BJ (cell line): Measurements from ENCODE around the gene BPIFA3. TPM values are rescaled to one million over a fixed set of nuclear protein-coding genes. Genes with fewer than 3 reads are reported as not detected.

ENCODE experiments used
- CTCF ChIA-PET: fragments of 350-600 bp; formaldehyde crosslinking; extraction: SDS; loops from one replicate; lab custom pipeline; 2021; ENCODE audit warnings: antibody characterized with exemption, inconsistent platforms; lab: Yijun Ruan, JAX
- POLR2A ChIA-PET: fragments of 300-600 bp; sonication (Branson Sonifier 250); formaldehyde crosslinking; extraction: SDS; loops from one replicate; lab custom pipeline; 2021; ENCODE audit warnings: antibody characterized with exemption; lab: Charles Lee
- DNase-seq: peaks from one replicate; pipeline ENCODE4 v3.0.0-alpha.2; 2011; ENCODE audit warnings: low read depth
- H3K27me3 ChIP-seq: 2 replicates; pipeline ENCODE4 v1.6.0; 2011; ENCODE audit warnings: low read length; ENCODE audit not compliant: control insufficient read depth, insufficient read depth
- H3K36me3 ChIP-seq: 2 replicates; pipeline ENCODE4 v1.5.1; 2011; ENCODE audit warnings: low read length; ENCODE audit not compliant: control insufficient read depth, insufficient read depth
- H3K4me3 ChIP-seq: 2 replicates; pipeline ENCODE4 v1.5.1; 2011; ENCODE audit warnings: low read depth, mild to moderate bottlenecking, control low read depth, low read length
- CTCF ChIP-seq: IDR thresholded peaks from 2 replicates; pipeline ENCODE4 v1.5.1; 2011; ENCODE audit warnings: low read depth, mild to moderate bottlenecking, control low read depth, inconsistent platforms, low read length, moderate library complexity; ENCODE audit not compliant: insufficient read depth
- polyA plus RNA-seq: library from polyadenylated mRNA; depleted of rRNA; stranded (reverse); fragments of >200 nt; gene quantifications from 2 replicates; pipeline ENCODE4 v1.2.3, GENCODE V29; 2011

Gene BPIFA3
- polyA plus RNA-seq, 1 experiment: not detected

GRCh38 chr20:33191955-33192354 is 25.2 kb upstream of the BPIFA3 start:
- ChIA-PET POLR2A (no interaction called here), CTCF (interaction anchor here (1.2 kb wide), 1 partner anchor 136 kb away, joined by 3 read pairs; no protein-coding TSS in a partner anchor)
- Histone ChIP-seq H3K27me3 (no peaks in the 10 kb centered on the region; the same call in 1 of the 2 replicates), H3K4me3 (no peak overlapping the region), H3K36me3 (no peaks in the 10 kb centered on the region)
- TF ChIP-seq CTCF: no peak
- no peak for DNase-seq

GRCh38 chr20:33192912-33193501 is 24.1 kb upstream of the BPIFA3 start:
- no peak for TF ChIP-seq CTCF
- Histone ChIP-seq H3K36me3 (no peaks in the 10 kb centered on the region), H3K27me3 (no peaks in the 10 kb centered on the region), H3K4me3 (no peak overlapping the region)
- POLR2A ChIA-PET: no interaction called here
- no peak for DNase-seq
- CTCF ChIA-PET: interaction anchor here (1.2 kb wide), 1 partner anchor 135 kb away, joined by 3 read pairs; no protein-coding TSS in a partner anchor

- CTCF ChIA-PET: interaction anchor here (0.6 kb wide), 1 partner anchor 134 kb away, joined by 3 read pairs; no protein-coding TSS in a partner anchor
- Histone ChIP-seq H3K36me3 (no peaks in the 10 kb centered on the region), H3K27me3 (no peaks in the 10 kb centered on the region), H3K4me3 (no peak overlapping the region)
- no peak for TF ChIP-seq CTCF
- POLR2A ChIA-PET: no interaction called here
- no peak for DNase-seq
Measured at GRCh38 chr20:33199026-33199425, 18.1 kb upstream of the BPIFA3 start.

- ChIA-PET POLR2A (no interaction called here), CTCF (no interaction called here)
- TF ChIP-seq CTCF: no peak
- Histone ChIP-seq H3K27me3 (no peaks in the 10 kb centered on the region), H3K36me3 (no peaks in the 10 kb centered on the region), H3K4me3 (no peak overlapping the region)
- DNase-seq: no peak
Measured at GRCh38 chr20:33202451-33202850, 14.7 kb upstream of the BPIFA3 start.

GRCh38 chr20:33203444-33203843 is 13.7 kb upstream of the BPIFA3 start:
- no peak for TF ChIP-seq CTCF
- ChIA-PET CTCF (interaction anchor here (0.9 kb wide), 1 partner anchor 10 kb away, joined by 3 read pairs; no protein-coding TSS in a partner anchor), POLR2A (no interaction called here)
- H3K36me3 ChIP-seq: no peaks in the 10 kb centered on the region
- no peak overlapping the region for H3K4me3 ChIP-seq
- DNase-seq: no peak
- H3K27me3 ChIP-seq: no peaks in the 10 kb centered on the region
